Activated CD8-positive, alpha-beta memory T cell treated with anti-CD3 and anti-CD28 coated beads for 24 hours (primary cell): ENCODE measurements around the gene CHMP4A.

Experiments used
- DNase-seq: peaks from one replicate; pipeline ENCODE4 v3.0.0-alpha.2; 2020

The CHMP4A gene

DNA sequence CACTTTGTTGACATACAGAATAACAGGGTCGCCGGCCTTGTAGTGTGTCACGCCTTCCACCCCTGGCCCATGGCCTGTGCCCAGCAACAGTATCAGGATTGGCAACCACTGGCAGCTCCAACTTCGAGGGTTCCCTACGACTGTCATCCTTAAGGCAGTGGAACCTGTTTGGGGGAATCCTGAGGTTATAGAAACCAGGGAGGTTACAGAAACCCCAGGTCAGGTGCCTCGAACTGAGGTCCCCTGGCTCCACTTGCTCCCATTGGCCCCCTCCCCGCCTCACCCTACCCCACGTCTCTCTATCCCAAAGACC is 18.5 kb downstream of the CHMP4A start:
- DNase-seq = no peak

DNA sequence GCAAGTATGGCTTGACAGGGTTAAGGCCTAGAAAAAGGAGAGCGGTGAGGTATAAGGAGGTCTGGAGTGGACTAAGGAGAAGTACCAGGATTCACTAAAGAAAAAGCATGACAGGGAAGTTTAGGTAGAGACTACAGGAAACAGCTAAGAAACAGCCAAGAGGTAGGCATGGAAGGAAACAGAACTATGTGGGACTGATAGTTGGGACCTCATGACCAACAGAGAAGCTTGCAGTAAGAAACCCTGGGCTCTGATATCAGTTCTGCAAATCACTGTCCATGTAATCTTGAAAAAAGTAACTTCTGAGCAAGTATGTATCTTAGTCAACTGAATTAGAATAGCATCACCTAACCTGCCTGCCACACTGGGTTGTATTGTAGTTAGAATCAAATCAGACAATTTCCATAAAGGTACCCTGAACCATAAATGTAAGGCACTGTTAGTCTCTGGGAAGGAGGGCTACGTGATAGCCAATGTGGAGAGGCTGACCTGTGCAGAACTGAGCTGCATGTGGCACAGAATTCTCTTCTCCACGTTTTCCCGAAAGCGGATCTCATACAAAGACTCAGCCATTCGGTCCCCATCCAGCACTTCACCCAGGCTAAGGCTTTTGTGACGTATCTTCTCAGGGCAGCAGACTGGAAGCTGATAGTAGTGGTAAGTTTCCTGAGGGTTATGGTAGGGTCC is 19.0 kb downstream of the CHMP4A start:
- DNase-seq = no peak

DNA sequence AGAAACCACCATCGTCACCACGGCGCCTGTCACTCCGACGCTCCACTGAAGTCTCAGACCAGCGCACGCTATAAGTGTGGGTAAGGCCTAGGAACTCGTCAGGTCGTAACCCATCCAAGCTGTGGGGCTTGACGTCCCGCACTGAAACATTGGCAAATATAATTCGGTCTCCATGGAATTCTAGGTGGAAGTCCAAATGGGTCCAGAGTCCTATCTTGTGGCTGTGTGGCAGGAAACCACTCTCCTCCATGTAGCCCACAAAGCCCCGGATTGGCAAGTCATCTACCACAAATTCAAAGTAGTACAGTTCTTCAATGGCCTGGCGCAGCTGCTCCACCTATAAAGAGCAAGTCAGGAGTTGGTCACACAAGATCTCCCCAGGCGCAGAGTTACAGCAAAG is 20.4 kb downstream of the CHMP4A start:
- DNase-seq = no peak

DNA sequence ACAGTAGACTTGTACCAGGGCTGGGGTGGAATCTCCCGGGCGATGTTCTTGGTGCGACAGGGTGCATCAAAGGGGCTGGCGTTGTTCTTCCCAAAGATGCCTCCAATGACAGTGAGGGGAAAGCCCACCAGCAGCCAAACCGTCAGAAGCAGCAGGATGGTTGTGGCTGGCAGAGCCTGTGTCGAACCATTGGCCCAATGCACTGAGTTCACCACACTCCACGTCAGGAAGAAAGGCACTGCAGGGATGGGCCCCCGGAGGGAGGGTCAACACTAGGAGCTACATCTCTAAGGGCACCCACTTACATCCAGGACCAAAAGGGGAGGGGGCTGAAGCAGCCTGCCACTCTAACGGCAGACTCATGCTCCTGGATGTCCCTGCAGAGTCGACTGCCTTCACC is 22.9 kb downstream of the CHMP4A start:
- no peak for DNase-seq

DNA sequence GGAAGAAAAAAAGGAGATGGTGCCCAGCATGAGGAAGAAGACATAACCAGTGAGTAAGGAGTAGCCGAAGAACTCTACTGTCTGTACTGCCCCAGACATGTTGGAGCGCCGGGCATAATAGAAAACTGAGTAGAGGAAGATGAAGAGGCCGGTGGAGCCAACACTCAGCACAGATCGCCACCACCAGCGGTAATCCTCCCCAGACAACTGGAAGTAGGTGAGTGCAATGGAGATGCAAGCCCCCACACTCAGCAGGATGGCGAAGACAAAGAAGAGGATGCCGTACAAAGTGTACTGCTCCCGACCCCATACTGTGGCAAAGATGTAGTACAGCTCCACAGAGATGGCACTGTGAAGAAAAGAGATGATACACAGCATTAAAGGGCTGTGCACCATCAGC is 23.8 kb downstream of the CHMP4A start:
- DNase-seq = no peak

DNA sequence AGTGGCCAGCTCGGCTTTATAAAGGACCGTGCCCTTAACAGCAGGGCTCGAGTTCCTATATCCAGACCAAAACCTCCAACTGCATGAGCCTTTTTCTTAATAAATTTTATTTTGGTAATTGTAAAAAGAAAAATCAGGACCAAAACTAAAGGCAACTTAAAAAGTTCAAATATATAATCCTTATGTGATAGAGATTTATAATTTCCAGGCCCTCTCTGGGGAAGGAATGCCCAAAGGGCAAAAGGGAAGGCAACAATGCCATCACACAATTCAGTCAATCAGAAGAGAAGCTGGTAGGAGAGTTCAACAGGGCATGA is 24.3 kb downstream of the CHMP4A start:
- DNase-seq = no peak

- peak; percentile 95 for DNase-seq
Measured at GRCh38 chr14:24188251-24189058, 24.8 kb downstream of the CHMP4A start, which contains the start of gene IPO4. IPO4 (minus strand) TSS chr14:24188816; CDS start chr14:24188787, 29 bp downstream.

GRCh38 chr14:24187539-24187915 is 25.8 kb downstream of the CHMP4A start:
- no peak for DNase-seq

GRCh38 chr14:24186831-24187538 is 26.3 kb downstream of the CHMP4A start:
- no peak for DNase-seq

- DNase-seq = no peak
Measured at GRCh38 chr14:24185741-24186140, 27.5 kb downstream of the CHMP4A start.

DNA sequence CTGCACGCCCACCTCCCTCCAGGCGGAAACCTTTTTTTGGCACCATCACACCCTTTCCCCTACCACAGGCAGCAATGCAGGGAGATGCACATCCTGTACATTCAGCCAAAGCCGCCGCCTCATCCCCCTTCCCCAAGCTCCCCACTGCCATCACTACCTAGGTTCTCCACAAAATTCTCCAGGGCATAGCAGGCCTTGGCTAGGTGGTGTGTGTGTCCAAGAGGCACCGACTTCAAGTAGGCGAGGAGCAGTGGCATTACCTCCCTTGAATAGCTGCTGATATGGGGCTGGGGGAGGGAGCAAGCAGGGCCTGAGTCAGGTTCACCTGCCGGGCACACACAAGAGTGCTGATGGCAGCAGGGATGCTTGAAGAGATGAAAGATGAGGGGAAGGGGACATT is 28.3 kb downstream of the CHMP4A start:
- no peak for DNase-seq

DNA sequence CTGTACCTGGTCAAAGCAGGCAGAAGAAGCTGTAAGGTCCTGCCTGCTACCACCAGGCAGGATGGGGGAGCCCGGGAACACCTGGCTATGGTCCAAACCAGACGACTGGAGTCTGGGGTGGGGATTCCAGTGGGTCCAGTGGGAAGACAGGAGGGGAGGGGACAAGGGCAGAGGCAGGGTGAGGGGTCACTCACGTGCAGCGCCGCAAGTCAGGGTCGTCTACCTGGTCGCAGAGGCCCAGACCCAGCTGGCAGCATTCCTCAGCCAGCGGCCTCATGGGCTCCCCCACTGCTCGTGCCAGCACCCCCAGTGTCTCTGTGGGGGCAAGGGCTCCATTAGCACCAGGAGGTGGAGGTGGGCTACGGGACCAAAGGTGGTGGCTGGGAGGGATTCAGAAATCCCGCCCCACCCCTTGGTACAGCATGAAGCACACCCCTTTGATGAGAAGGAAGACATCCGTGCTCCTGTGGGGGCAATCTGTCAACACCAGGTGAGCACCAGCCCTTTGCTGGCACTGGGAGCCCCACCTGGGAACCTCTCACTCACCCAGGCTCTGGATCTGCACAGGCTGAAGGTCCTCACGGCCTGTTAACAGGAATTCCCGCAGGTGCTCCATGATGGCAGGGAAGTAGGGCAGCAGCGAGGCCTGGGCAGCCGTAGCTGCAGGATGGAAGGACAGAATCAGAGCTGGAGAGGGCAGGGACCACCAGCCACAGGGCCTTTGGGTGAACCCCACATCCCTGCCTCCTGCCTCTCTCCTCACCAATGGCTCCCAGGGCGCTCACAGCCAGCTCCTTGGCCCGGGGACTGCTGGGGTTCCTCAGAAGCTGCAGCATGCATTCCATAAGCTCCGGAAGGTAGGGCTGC is 29.0 kb downstream of the CHMP4A start:
- DNase-seq = no peak

GRCh38 chr14:24183014-24183481 is 30.2 kb downstream of the CHMP4A start:
- DNase-seq = no peak

DNA sequence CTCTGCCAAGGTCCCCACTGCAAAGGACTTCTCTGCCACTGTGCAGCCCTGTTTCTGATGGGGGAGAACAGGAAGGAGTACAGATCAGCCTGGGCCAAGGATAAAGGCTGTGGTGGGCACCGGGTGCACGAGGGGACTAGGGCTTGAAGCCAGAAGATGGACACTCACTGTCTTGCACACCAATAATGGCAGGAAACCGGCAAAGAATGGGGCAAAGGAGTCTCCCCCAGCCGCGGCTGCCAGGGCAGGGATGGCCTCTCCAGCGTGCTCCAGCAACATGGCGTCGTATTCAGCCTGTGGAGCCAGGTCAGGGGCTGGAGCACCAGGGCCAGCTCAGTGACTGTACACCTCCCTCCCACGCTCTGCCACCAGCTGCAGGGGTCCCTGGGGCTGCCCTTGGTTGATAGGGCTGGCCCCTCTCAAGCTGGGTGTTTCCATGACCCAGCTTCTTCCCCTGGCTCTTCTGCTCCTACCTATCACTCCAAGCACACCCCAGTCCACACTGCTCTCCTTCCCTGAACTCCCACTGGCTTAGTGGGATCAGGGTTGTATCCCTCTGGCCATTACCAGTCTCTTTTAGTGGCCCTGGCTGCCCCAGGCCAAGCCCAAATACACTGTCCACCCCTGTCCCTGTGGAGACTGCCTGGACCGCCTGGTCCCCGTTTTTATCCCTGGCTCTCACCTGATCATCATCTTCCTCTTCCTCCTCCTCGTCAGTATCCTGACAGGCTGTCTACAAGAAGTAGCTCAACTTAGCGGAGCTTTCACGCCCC is 31.0 kb downstream of the CHMP4A start:
- no peak for DNase-seq

DNA sequence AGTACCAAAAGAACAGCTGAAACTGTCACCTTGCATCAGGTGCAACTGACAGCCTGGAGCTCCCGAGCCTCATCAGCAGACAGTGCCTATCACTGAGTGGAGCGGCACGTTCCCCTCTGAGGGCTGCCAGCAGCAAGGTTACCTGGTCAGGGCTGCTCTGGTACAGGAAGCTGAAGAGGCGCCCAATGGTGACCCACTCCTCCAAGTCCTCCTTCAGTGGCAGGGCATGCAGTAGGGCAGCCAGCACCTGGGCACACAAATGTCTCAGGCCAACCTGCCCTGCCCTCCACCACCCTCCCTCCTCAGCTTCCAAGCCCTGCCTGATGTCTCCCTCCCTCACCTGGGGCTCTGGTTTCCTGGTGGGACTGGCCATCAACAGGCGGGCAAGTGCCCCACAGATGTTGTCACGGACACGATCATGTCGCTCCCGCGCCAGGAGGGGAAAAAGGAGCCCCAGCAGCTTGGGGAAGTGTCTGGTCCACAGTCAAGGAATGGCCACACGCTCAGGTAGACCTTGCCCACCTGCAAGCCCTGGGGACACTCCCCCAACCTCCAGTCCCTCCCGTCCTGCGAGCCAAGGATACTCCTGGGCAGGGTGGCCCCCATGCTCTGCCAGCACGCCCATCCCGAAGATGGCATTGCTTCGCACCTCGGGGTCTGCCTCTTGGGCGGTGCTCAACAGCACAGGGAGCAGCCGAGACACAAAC is 31.8 kb downstream of the CHMP4A start:
- DNase-seq = no peak

- no peak for DNase-seq
Measured at GRCh38 chr14:24179961-24180796, 33.1 kb downstream of the CHMP4A start.

DNA sequence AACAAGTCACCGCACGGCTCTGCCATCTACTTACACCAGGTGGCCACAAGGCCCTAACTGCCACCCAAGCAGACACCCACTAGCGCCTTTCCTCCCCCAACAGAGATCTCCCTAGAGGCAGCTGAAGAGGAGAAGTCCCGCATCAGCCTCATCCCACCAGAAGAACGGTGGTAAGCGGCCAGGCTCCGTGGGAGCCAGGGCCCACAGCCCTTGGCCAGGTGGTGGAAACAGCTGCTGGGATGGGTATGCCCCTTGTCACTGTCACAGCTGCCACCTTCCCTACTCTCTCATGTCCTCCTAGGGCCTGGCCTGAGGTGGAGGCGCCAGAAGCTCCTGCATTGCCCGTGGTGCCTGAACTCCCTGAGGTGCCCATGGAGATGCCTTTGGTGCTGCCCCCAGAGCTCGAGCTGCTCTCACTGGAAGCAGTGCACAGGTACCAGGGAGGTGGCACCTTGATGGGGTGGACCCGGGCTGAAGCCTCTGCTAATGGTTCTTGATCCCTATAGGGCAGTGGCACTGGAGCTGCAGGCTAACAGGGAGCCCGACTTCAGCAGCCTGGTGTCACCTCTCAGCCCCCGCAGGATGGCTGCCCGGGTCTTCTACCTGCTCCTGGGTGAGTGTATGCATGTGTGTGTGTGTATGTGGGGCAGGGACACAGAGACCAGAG is 33.9 kb downstream of the CHMP4A start:
- DNase-seq = no peak

DNA sequence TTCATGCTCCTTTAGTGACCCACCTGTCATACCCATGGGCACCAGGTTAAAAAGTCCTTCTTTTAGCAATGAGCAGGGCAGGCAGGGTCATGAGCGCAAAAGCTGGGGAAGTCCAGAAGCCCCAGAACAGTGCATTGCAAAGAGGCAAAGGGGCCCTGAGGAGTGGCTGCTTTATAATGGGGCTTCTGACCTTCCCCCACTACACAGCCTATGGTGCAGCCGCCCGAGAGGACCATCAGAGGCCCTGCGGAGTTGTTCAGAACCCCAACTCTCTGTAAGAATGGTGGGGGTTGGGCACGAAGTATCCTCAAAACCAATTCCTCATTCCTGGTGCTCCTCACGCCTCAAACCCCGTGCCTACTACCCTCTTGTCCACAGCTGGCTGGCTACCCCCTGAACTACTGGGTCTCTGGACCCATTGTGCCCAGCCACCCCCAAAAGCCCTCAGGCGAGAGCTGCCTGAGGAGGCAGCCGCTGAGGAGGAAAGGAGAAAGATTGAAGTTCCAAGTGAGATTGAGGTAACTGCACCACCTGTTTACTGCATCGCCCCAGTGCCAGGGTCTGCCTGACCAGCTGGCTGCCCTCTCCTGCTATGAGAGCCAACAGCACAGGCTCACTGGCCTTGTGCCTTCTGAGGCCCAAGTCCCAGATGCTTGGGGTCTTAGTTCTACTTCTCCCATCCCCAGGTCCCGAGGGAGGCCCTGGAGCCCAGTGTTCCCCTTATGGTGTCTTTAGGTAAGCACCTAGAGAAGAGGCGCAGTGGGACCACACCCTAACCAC is 34.7 kb downstream of the CHMP4A start:
- DNase-seq = no peak

DNA sequence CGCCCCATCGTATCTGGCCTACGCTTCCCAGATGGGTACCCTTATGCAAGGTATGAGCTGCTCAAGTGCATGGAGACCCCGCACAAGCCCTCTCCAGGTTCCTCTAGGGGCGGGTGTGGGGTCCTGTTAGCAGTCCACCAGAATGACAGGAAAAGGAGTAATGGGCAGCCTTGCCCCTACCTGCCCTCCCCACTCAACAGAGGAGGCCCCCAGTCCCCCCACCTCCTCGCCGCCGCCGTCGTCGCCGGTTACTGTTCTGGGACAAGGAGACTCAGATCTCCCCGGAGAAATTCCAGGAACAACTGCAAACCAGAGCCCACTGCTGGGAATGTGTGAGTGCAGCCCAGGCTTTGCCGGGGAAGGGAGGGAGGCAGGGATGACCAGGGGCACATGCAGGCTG is 35.4 kb downstream of the CHMP4A start:
- DNase-seq = no peak
